Inflammatory macrophage treated with lipopolysaccharide for 1 hour (primary cell): ENCODE measurements around the gene COMP.
A peak's percentile ranks its signal among the peaks of the same experiment; 100 is the strongest.

Experiments
- DNase-seq, 2 donors: peaks; one replicate each; pipeline ENCODE4 v3.0.0-alpha.2; 2020 to 2022

The COMP gene

GRCh38 chr19:18803550-18804138 lies 12.5 kb upstream of the COMP start:
- DNase-seq = no peak

- no peak for DNase-seq
These were observed 11.2 kb upstream of the COMP start for GRCh38 chr19:18802354-18802753.

GRCh38 chr19:18800636-18801035 lies 9.5 kb upstream of the COMP start:
- no peak for DNase-seq

- DNase-seq = no peak
These were observed 9.0 kb upstream of the COMP start for GRCh38 chr19:18800079-18800478.

GRCh38 chr19:18799389-18799970 lies 8.4 kb upstream of the COMP start:
- no peak for DNase-seq

- no peak for DNase-seq
These were observed 7.6 kb upstream of the COMP start for GRCh38 chr19:18798384-18799352.

GRCh38 chr19:18796239-18796638 lies 5.1 kb upstream of the COMP start:
- DNase-seq = no peak

GRCh38 chr19:18795540-18795939 lies 4.4 kb upstream of the COMP start:
- DNase-seq = no peak

- no peak for DNase-seq
These were observed 3.6 kb upstream of the COMP start for GRCh38 chr19:18794692-18795091.

GRCh38 chr19:18794029-18794313 lies 2.9 kb upstream of the COMP start:
- DNase-seq = no peak

GRCh38 chr19:18793144-18794028 lies 2.3 kb upstream of the COMP start:
- no peak for DNase-seq

GRCh38 chr19:18792661-18793060 lies 1.6 kb upstream of the COMP start:
- DNase-seq = no peak

- DNase-seq = no peak
These were observed 192 bp upstream of the COMP start for GRCh38 chr19:18791315-18791678.

GRCh38 chr19:18789883-18790565 lies 1.1 kb downstream of the COMP start:
- peak in 1 of 2 donors; percentile 11 for DNase-seq

- DNase-seq = no peak
These were observed 1.7 kb downstream of the COMP start for GRCh38 chr19:18789422-18789869.

- DNase-seq = no peak
These were observed 2.3 kb downstream of the COMP start for GRCh38 chr19:18788529-18789421.

- DNase-seq = peak; percentile 48 to 80
These were observed 5.7 kb downstream of the COMP start for GRCh38 chr19:18785179-18786124.

- DNase-seq = no peak
These were observed 6.4 kb downstream of the COMP start for GRCh38 chr19:18784786-18785120.

- no peak for DNase-seq
These were observed 6.9 kb downstream of the COMP start for GRCh38 chr19:18783958-18784785.
